ENCODE results near the gene SULT4A1.

The SULT4A1 gene

GRCh38 chr22:43860126-43860525 lies 2.2 kb downstream of the SULT4A1 start:
- no peak for DNase-seq (ENCODE audit: low read depth)

- no peak for DNase-seq (ENCODE audit: low read depth)
Measured at GRCh38 chr22:43859621-43860020, 2.7 kb downstream of the SULT4A1 start.

GRCh38 chr22:43859176-43859575 lies 3.1 kb downstream of the SULT4A1 start:
- DNase-seq (ENCODE audit: low read depth): no peak

- no peak for DNase-seq (ENCODE audit: low read depth)
Measured at GRCh38 chr22:43858156-43858895, 4.0 kb downstream of the SULT4A1 start.

- DNase-seq (ENCODE audit: low read depth): no peak
Measured at GRCh38 chr22:43857367-43857766, 4.9 kb downstream of the SULT4A1 start.

DNA sequence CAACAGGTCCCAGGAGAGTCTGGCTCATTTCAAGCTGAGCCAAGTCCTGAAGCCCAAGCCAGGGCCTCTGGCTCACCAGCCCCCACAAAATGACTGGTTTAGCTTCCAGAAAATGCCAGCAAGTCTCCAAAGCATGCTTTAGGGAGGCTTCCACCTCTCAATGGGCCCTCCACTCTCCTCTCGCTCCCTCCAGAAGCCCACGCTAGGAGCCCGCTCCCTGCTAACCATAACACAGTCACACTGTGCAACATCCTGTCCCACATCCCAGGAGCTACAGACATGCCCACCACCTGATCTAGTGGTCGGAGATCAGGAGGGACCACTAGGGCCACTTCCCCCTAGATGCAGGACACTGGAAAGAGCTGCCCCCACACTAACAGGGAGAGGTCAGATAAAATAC lies 6.9 kb downstream of the SULT4A1 start:
- no peak for DNase-seq (ENCODE audit: low read depth)

DNA sequence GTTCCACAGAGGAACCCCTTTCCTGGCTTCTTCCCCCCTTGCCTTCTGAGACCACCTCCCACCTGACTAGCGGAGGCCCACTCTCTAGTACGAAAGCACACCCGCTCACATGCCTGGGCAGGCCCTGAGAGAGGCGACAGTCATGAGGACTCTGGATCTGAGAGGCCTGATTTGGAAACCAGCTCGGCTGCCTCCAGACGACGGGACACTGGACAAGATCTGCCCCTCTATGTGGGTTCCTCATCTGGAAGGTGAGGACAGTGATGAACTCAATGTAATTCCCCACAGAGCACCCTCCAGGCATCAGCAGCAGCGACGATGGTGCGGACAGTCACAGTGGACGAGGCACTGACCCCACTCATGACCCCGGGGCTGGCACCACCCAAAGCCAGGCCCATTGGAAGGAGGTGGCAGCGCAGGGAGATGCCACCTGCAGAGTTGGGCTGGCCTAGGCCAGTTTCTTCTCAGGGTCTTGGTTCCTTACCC lies 7.5 kb downstream of the SULT4A1 start:
- DNase-seq (ENCODE audit: low read depth): no peak

- DNase-seq (ENCODE audit: low read depth): no peak
Measured at GRCh38 chr22:43854121-43854785, 8.1 kb downstream of the SULT4A1 start.

GRCh38 chr22:43853328-43853931 lies 8.9 kb downstream of the SULT4A1 start:
- no peak for DNase-seq (ENCODE audit: low read depth)

DNA sequence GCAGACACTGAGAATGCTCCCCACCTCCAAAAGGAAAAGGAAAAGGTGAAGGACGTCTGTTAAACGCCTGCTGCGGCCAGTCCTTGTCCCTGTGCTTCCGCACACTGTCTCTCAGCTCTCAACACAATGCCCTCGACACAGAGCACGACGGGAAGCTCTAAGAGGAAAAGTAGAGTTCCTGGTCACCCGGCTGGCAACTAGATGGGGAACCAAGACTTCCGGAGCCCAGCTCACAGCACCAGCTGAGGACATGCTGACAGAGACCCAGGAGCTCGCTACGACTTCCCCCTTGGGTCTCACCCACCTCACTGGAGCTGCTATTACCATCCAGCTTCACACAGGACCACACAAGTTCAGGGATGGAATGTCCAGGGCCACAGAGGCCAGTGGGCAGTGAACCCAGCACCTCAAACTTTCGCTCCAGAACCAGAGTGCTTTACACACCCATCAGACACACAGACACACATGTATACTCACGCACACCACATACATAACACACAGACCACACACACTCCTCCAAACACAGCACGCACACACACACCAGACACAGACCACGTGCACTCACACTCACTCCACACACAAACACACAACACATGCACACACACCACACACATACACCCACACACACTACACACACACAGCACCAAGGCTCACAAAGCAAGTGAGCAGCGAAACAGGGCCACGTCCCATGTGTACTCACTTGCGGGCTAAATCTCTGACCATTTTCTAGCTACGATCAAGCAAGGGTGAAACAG lies 9.6 kb downstream of the SULT4A1 start:
- DNase-seq (ENCODE audit: low read depth): no peak

DNA sequence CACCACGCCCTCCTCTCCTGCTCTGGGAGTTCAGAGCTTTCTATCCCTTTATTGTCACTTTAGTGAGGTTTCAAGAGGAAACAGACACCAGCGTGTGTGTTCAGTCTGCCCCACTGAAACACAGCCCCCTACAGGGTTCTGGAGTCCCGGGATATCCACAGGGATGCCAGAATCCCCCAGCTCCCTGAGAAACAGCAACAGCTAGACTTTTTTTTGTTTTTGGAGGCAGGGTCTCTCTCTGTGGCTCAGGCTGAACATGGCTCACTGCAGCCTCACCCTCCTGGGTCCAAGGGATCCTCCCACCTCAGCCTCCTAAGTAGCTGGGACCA lies 10.4 kb downstream of the SULT4A1 start:
- DNase-seq (ENCODE audit: low read depth): no peak

GRCh38 chr22:43851058-43851978 lies 11.0 kb downstream of the SULT4A1 start:
- no peak for DNase-seq (ENCODE audit: low read depth)

DNA sequence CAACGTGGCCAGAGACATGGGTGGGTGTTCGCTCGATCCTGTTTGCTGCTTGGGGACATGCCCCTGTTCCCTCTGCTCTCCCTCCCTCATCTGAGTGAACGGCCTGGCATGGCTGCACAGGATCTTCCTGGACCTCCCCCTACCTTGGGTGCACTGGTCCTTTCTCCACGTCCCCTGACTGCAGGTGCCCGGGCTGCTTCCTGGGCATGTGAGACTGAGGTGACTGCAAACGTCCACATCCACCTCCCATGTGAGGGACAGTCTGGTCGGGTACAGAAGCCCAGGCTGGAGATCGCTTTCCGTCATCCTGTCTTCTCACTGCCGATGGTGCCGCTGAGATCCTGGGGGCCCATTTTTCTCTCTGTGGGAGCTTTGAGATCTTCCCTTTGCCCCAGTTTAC lies 11.8 kb downstream of the SULT4A1 start:
- DNase-seq (ENCODE audit: low read depth): no peak

DNA sequence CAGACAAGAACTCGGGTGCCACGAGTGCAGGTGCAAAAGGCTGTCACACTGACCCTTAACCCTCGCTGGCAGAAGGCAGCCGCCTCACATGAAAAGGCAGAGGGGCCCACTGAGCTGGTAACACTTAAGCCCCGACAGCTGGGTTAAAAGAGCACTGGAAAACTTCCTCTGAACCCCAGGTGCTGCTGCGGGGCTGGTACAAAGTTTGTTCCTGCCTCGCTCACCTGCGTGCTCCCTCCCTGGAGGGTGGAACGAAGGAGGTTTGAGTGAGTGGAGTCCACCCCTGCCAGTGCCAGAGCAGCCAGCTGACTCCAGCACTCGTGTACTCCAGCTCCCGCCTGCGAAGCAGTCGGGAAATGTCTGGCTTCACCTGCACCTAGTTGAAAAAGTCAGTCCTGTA lies 12.6 kb downstream of the SULT4A1 start:
- DNase-seq (ENCODE audit: low read depth): no peak

GRCh38 chr22:43848366-43849171 lies 13.7 kb downstream of the SULT4A1 start:
- DNase-seq (ENCODE audit: low read depth): no peak

DNA sequence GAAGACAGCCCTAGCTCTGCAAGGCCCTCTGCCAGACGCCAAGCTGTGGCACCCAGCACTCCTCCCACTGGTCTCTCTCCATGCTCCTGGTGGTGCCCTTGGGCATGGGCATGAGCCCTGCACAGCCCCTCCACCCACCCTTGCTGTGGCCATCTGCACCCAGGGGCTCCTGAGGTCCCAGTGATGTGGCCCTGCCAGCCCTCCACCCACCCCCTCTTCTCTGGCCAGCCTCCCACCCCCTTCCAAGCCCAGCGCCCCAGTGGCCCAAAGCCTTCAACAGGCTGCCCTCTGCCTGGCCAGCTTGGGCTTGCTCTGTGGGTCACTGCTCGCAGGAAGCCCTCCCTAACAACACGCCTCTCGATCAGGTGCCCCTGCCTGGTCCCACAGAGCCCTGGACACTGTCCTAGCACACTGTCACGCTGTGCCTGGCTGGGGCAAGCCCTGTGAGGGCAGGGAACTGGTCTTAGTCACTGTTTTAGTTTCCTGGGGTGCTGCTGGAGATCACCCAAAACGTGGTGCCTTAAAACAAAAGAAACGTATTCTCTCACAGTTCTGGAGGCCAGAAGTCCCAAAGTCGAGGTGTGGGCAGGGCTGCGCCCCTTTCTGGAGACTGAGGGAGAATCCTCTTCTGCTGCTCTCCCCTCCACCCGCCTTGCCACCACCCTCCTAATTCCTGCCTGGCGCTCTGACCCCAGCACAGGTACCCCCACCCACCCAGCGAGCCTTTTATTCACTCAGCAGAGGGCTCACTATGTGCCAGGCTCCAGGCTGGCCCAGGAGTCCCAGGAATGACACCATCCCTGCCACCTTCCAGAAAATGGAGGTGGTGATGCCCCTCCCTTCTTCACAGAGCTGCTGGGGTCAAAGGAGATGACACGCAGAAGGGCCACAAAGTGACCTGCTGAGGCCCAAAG lies 14.7 kb downstream of the SULT4A1 start:
- DNase-seq (ENCODE audit: low read depth): no peak

DNA sequence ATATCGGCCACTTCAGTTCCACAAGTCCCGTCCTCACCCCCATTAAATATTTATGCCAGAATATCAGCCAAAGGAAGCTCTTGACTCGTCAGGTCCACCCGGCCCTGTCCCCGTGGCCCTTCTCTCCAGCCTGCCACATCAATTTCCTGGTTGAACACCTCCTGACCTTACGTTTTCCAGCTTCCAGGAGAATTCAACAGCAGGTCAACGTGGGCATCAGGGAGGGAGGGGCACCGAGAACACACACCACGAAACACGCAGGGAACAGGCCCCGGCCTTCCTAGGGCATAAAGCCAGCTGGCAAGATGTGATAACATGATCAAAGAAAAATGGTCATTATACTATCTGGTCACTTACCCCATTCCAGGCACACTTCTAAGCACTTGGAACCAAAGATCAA lies 15.3 kb downstream of the SULT4A1 start:
- no peak for DNase-seq (ENCODE audit: low read depth)

GRCh38 chr22:43845981-43846380 lies 16.3 kb downstream of the SULT4A1 start:
- no peak for DNase-seq (ENCODE audit: low read depth)

Measured in stromal cell of bone marrow (primary cell).